Endometrium (tissue), 2 donors: ENCODE measurements around the gene TRIM9.

ENCODE experiments used
- FAIRE-seq: peaks from 2 replicates; lab custom pipeline; 2012; peaks lifted over from hg19 to GRCh38; lab: Jason Lieb, UNC
- donor health status: control.
- donor health status: control.

Gene TRIM9

GRCh38 chr14:51093371-51094281, 1.3 kb downstream of the TRIM9 start:
- no peak for FAIRE-seq

- no peak for FAIRE-seq
These were observed 1.9 kb downstream of the TRIM9 start for GRCh38 chr14:51092965-51093364.

GRCh38 chr14:51089278-51089677, 5.6 kb downstream of the TRIM9 start:
- FAIRE-seq = no peak

- no peak for FAIRE-seq
These were observed 7.9 kb downstream of the TRIM9 start for GRCh38 chr14:51087031-51087441.

GRCh38 chr14:51086044-51086443, 8.9 kb downstream of the TRIM9 start:
- FAIRE-seq = no peak

- no peak for FAIRE-seq
These were observed 9.9 kb downstream of the TRIM9 start for GRCh38 chr14:51084962-51085361.

GRCh38 chr14:51084507-51084906, 10.4 kb downstream of the TRIM9 start:
- FAIRE-seq = no peak

GRCh38 chr14:51082349-51082748, 12.6 kb downstream of the TRIM9 start:
- FAIRE-seq = no peak

- FAIRE-seq = no peak
These were observed 13.2 kb downstream of the TRIM9 start for GRCh38 chr14:51081712-51082111.

GRCh38 chr14:51081209-51081608, 13.7 kb downstream of the TRIM9 start:
- FAIRE-seq = no peak

- FAIRE-seq = no peak
These were observed 14.3 kb downstream of the TRIM9 start for GRCh38 chr14:51080645-51081044.

- FAIRE-seq = no peak
These were observed 15.4 kb downstream of the TRIM9 start for GRCh38 chr14:51079489-51079888.

GRCh38 chr14:51079085-51079484, 15.8 kb downstream of the TRIM9 start:
- FAIRE-seq = peak; percentile 26

- no peak for FAIRE-seq
These were observed 20.1 kb downstream of the TRIM9 start for GRCh38 chr14:51074701-51075385.

GRCh38 chr14:51073731-51074130, 21.2 kb downstream of the TRIM9 start:
- FAIRE-seq = no peak

GRCh38 chr14:51072976-51073375, 21.9 kb downstream of the TRIM9 start:
- FAIRE-seq = no peak

- no peak for FAIRE-seq
These were observed 23.0 kb downstream of the TRIM9 start for GRCh38 chr14:51071857-51072256.

- FAIRE-seq = no peak
These were observed 24.2 kb downstream of the TRIM9 start for GRCh38 chr14:51070726-51071125.

GRCh38 chr14:51069055-51069454, 25.9 kb downstream of the TRIM9 start:
- no peak for FAIRE-seq

- no peak for FAIRE-seq
These were observed 26.6 kb downstream of the TRIM9 start for GRCh38 chr14:51068268-51068667.

GRCh38 chr14:51067295-51067694, 27.6 kb downstream of the TRIM9 start:
- no peak for FAIRE-seq

GRCh38 chr14:51066576-51066975, 28.3 kb downstream of the TRIM9 start:
- FAIRE-seq = no peak

GRCh38 chr14:51059032-51059431, 35.9 kb downstream of the TRIM9 start:
- FAIRE-seq = no peak
